Measurements from ENCODE around the gene KCTD3. TPM values are rescaled to one million over a fixed set of nuclear protein-coding genes. Genes with fewer than 3 reads are reported as not detected.

KCTD3 gene
- total RNA-seq, 1 donor from 2014 or later, result 76.9 TPM

GRCh38 chr1:215567491-215568298 lies 591 bp downstream of the KCTD3 start:
- no peaks in the 10 kb centered on the region for H3K36me3 ChIP-seq
- DNase-seq (ENCODE audit: extremely low spot score in 2 of 2), result no peak
- peak overlapping the region; percentile 98 for H3K27ac ChIP-seq
- intact Hi-C loops (cut with DNase I), result no loop called here
- TF ChIP-seq POLR2A (IDR thresholded peaks at IDR 0.05), result no peak
- TF ChIP-seq CTCF (IDR thresholded peaks at IDR 0.05), result no peak
- no peak for TF ChIP-seq POLR2AphosphoS5 (IDR thresholded peaks at IDR 0.05; ENCODE audit: insufficient read depth in 1 of 2, low read depth in 1 of 2)
- no peaks in the 10 kb centered on the region for H3K9me3 ChIP-seq
- peaks cover 42% of the 10 kb centered on the region for H3K4me1 ChIP-seq
- H3K27me3 ChIP-seq, result no peaks in the 10 kb centered on the region
- peak overlapping the region; percentile 88 to 95 for H3K4me3 ChIP-seq

GRCh38 chr1:215568299-215568692 lies 1.2 kb downstream of the KCTD3 start:
- Histone ChIP-seq H3K9me3 (no peaks in the 10 kb centered on the region), H3K4me1 (peaks cover 48% of the 10 kb centered on the region), H3K36me3 (no peaks in the 10 kb centered on the region), H3K27ac (peak overlapping the region; percentile 98), H3K27me3 (no peaks in the 10 kb centered on the region), H3K4me3 (peak overlapping the region; percentile 88 to 95)
- intact Hi-C loops (cut with DNase I), result no loop called here
- TF ChIP-seq CTCF (IDR thresholded peaks at IDR 0.05) (no peak), POLR2A (IDR thresholded peaks at IDR 0.05) (no peak), POLR2AphosphoS5 (IDR thresholded peaks at IDR 0.05; ENCODE audit: insufficient read depth in 1 of 2, low read depth in 1 of 2) (no peak)
- no peak for DNase-seq (ENCODE audit: extremely low spot score in 2 of 2)

- intact Hi-C loops (cut with DNase I), result no loop called here
- peak overlapping the region; percentile 98 for H3K27ac ChIP-seq
- no peaks in the 10 kb centered on the region for H3K36me3 ChIP-seq
- DNase-seq (ENCODE audit: extremely low spot score in 2 of 2), result no peak
- H3K4me3 ChIP-seq, result peak overlapping the region in 1 of 2 donors; percentile 95
- TF ChIP-seq CTCF (IDR thresholded peaks at IDR 0.05) (no peak), POLR2A (IDR thresholded peaks at IDR 0.05) (no peak), POLR2AphosphoS5 (IDR thresholded peaks at IDR 0.05; ENCODE audit: insufficient read depth in 1 of 2, low read depth in 1 of 2) (no peak)
- no peaks in the 10 kb centered on the region for H3K9me3 ChIP-seq
- H3K27me3 ChIP-seq, result no peaks in the 10 kb centered on the region
- peaks cover 50% of the 10 kb centered on the region for H3K4me1 ChIP-seq
Measured at GRCh38 chr1:215569986-215570824, 3.1 kb downstream of the KCTD3 start.

GRCh38 chr1:215581896-215582295 lies 14.8 kb downstream of the KCTD3 start:
- Histone ChIP-seq H3K27ac (no peak overlapping the region), H3K9me3 (no peaks in the 10 kb centered on the region), H3K4me1 (no peaks in the 10 kb centered on the region), H3K36me3 (peaks cover 0 to 50% of the 10 kb centered on the region in 2 donors), H3K4me3 (no peak overlapping the region), H3K27me3 (no peaks in the 10 kb centered on the region)
- intact Hi-C loops (cut with DNase I), result no loop called here
- TF ChIP-seq CTCF (IDR thresholded peaks at IDR 0.05) (no peak), POLR2A (IDR thresholded peaks at IDR 0.05) (no peak), POLR2AphosphoS5 (IDR thresholded peaks at IDR 0.05; ENCODE audit: insufficient read depth in 1 of 2, low read depth in 1 of 2) (no peak)
- no peak for DNase-seq (ENCODE audit: extremely low spot score in 2 of 2)
